Central memory CD8-positive, alpha-beta T cell (primary cell): ENCODE measurements around the gene ZNF445.
"Not testable (repeated sequence)": the region's sequence is repeated elsewhere in the genome, so short reads cannot be mapped to it uniquely, and the experiment has no call there.

Experiments used
- ATAC-seq: fragments of 150-1000 bp; cut with Tn5 transposase; replicated peaks from 2 replicates; pipeline ENCODE4 v1.10.0; 2022; ENCODE audit warnings: mild to moderate bottlenecking, moderate FRiP score, moderate number of reproducible peaks; ENCODE audit not compliant: poor library complexity, severe bottlenecking; ENCODE audit errors: extremely low read depth
- DNase-seq, 2 donors: peaks; one replicate each; pipeline ENCODE4 v3.0.0; 2021; ENCODE audit warnings: low spot score in 2 of 2
- H3K27ac Mint-ChIP-seq: one replicate; pipeline ENCODE4 v1.8.0; 2022; ENCODE audit warnings: low read depth, mild to moderate bottlenecking, moderate library complexity, mixed read lengths
- H3K27me3 Mint-ChIP-seq: one replicate; pipeline ENCODE4 v1.8.0; 2022; ENCODE audit warnings: mixed read lengths
- H3K36me3 Mint-ChIP-seq: one replicate; pipeline ENCODE4 v1.8.0; 2022; ENCODE audit warnings: mild to moderate bottlenecking, moderate library complexity, mixed read lengths; ENCODE audit not compliant: insufficient read depth
- H3K4me1 Mint-ChIP-seq: one replicate; pipeline ENCODE4 v1.8.0; 2022; ENCODE audit warnings: mixed read lengths
- H3K4me3 Mint-ChIP-seq: one replicate; pipeline ENCODE4 v1.8.0; 2022; ENCODE audit warnings: mild to moderate bottlenecking, moderate library complexity, mixed read lengths
- H3K9me3 Mint-ChIP-seq: one replicate; pipeline ENCODE4 v1.8.0; 2022; ENCODE audit warnings: mixed read lengths

ZNF445 gene

GRCh38 chr3:44421280-44421679 is 56.2 kb downstream of the ZNF445 start:
- DNase-seq (no peak), ATAC-seq (no peak)
- H3K36me3 Mint-ChIP-seq = no peaks in the 10 kb centered on the region
- no peak overlapping the region for H3K4me3 Mint-ChIP-seq
- H3K27ac Mint-ChIP-seq = no peak overlapping the region
- no peaks in the 10 kb centered on the region for H3K4me1 Mint-ChIP-seq
- H3K9me3 Mint-ChIP-seq = no peaks in the 10 kb centered on the region
- H3K27me3 Mint-ChIP-seq = peaks cover 28% of the 10 kb centered on the region

GRCh38 chr3:44420676-44421075 is 56.8 kb downstream of the ZNF445 start:
- Mint-ChIP-seq H3K36me3 (no peaks in the 10 kb centered on the region), H3K4me1 (no peaks in the 10 kb centered on the region), H3K27me3 (peaks cover 28% of the 10 kb centered on the region), H3K27ac (no peak overlapping the region), H3K4me3 (no peak overlapping the region), H3K9me3 (no peaks in the 10 kb centered on the region)
- DNase-seq = no peak
- ATAC-seq = no peak

- no peak for ATAC-seq
Observed at GRCh38 chr3:44419923-44420650, 57.4 kb downstream of the ZNF445 start.

GRCh38 chr3:44419116-44419922 is 58.2 kb downstream of the ZNF445 start:
- no peak for ATAC-seq

More at GRCh38 chr3:44419923-44420650, 57.4 kb downstream of the ZNF445 start:
- H3K4me3 Mint-ChIP-seq = no peak overlapping the region
- no peaks in the 10 kb centered on the region for H3K36me3 Mint-ChIP-seq
- H3K4me1 Mint-ChIP-seq = no peaks in the 10 kb centered on the region
- no peaks in the 10 kb centered on the region for H3K9me3 Mint-ChIP-seq
- H3K27me3 Mint-ChIP-seq = peaks cover 26% of the 10 kb centered on the region
- DNase-seq = no peak
- no peak overlapping the region for H3K27ac Mint-ChIP-seq

GRCh38 chr3:44418549-44418948 is 58.9 kb downstream of the ZNF445 start:
- Mint-ChIP-seq H3K4me1 (no peaks in the 10 kb centered on the region), H3K4me3 (no peak overlapping the region), H3K27me3 (peaks cover 10% of the 10 kb centered on the region), H3K27ac (no peak overlapping the region), H3K9me3 (no peaks in the 10 kb centered on the region), H3K36me3 (no peaks in the 10 kb centered on the region)
- ATAC-seq = no peak
- DNase-seq = no peak

More at GRCh38 chr3:44419116-44419922, 58.2 kb downstream of the ZNF445 start:
- DNase-seq = no peak
- no peaks in the 10 kb centered on the region for H3K36me3 Mint-ChIP-seq
- H3K27ac Mint-ChIP-seq = no peak overlapping the region
- H3K9me3 Mint-ChIP-seq = no peaks in the 10 kb centered on the region
- H3K27me3 Mint-ChIP-seq = peaks cover 18% of the 10 kb centered on the region
- H3K4me1 Mint-ChIP-seq = no peaks in the 10 kb centered on the region
- H3K4me3 Mint-ChIP-seq = no peak overlapping the region

- H3K4me1 Mint-ChIP-seq, ATAC-seq, H3K9me3 Mint-ChIP-seq, H3K27me3 Mint-ChIP-seq, H3K36me3 Mint-ChIP-seq, H3K4me3 Mint-ChIP-seq, DNase-seq, H3K27ac Mint-ChIP-seq: not testable (repeated sequence)
Observed at GRCh38 chr3:44418118-44418517, 59.4 kb downstream of the ZNF445 start.

- H3K27ac Mint-ChIP-seq = no peak overlapping the region
- DNase-seq = no peak
- no peaks in the 10 kb centered on the region for H3K9me3 Mint-ChIP-seq
- H3K4me1 Mint-ChIP-seq = no peaks in the 10 kb centered on the region
- H3K36me3 Mint-ChIP-seq = no peaks in the 10 kb centered on the region
- no peak overlapping the region for H3K4me3 Mint-ChIP-seq
- ATAC-seq = no peak
- H3K27me3 Mint-ChIP-seq = peaks cover 7% of the 10 kb centered on the region
Observed at GRCh38 chr3:44416031-44417030, 61.1 kb downstream of the ZNF445 start.

- no peak for DNase-seq
- Mint-ChIP-seq H3K27me3 (no peaks in the 10 kb centered on the region), H3K27ac (no peak overlapping the region), H3K36me3 (no peaks in the 10 kb centered on the region), H3K4me1 (no peaks in the 10 kb centered on the region), H3K9me3 (no peaks in the 10 kb centered on the region), H3K4me3 (no peak overlapping the region)
- ATAC-seq = no peak
Observed at GRCh38 chr3:44415421-44415820, 62.0 kb downstream of the ZNF445 start.

- Mint-ChIP-seq H3K27ac (no peak overlapping the region), H3K4me3 (no peak overlapping the region), H3K4me1 (no peaks in the 10 kb centered on the region), H3K27me3 (no peaks in the 10 kb centered on the region), H3K9me3 (no peaks in the 10 kb centered on the region), H3K36me3 (no peaks in the 10 kb centered on the region)
- DNase-seq (no peak), ATAC-seq (no peak)
Observed at GRCh38 chr3:44414517-44415090, 62.9 kb downstream of the ZNF445 start.

- no peak overlapping the region for H3K4me3 Mint-ChIP-seq
- H3K27ac Mint-ChIP-seq = no peak overlapping the region
- DNase-seq (no peak), ATAC-seq (no peak)
- H3K36me3 Mint-ChIP-seq = no peaks in the 10 kb centered on the region
- H3K9me3 Mint-ChIP-seq = no peaks in the 10 kb centered on the region
- H3K27me3 Mint-ChIP-seq = no peaks in the 10 kb centered on the region
- H3K4me1 Mint-ChIP-seq = no peaks in the 10 kb centered on the region
Observed at GRCh38 chr3:44412365-44412764, 65.1 kb downstream of the ZNF445 start.

GRCh38 chr3:44411031-44411645 is 66.3 kb downstream of the ZNF445 start:
- ATAC-seq (no peak), DNase-seq (no peak)
- Mint-ChIP-seq H3K27me3 (no peaks in the 10 kb centered on the region), H3K36me3 (no peaks in the 10 kb centered on the region), H3K4me3 (no peak overlapping the region), H3K9me3 (no peaks in the 10 kb centered on the region), H3K27ac (no peak overlapping the region), H3K4me1 (no peaks in the 10 kb centered on the region)
